ENCODE measurements around the gene CYP27A1. TPM values are rescaled to one million over a fixed set of nuclear protein-coding genes. Genes with fewer than 3 reads are reported as not detected.

CYP27A1 gene
- total and polyA plus RNA-seq, 2 of the 8 experiments (the other 6 are each of a cell fraction or from before 2014, with no cell fraction given): 5.4 to 14.7 TPM

DNA sequence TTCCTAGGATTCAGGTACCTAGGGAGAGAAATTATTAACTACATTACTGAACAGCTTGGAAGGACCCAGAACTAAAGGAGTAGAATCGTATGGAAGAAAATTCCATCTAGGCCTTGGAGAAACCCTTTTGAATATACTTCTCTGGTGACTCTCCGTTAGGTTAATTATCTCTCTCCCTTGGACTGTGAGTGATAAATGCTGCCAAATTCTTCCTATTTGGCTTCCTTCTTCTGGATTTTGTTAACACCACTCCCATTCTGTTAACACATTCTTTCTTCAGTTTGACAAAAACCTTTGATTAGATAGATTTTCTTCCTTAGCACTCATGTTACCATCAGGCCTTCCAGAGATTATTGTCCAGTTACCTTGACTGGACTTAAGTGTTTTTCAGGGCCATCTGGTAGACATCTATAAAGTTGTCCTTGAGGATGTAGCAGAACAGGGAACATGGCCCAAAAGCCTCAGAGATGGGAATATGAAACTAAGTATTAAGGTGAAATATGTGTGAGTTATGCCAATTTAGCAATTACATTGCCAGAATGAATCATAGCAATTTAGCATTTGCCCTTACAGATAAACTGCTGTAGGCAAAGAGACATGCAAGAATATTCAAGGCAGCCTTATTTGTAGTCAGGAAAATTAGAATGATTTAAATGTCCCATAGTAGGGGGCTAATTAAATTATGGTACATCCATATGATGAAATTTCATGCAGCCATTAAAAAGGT is 6.7 kb downstream of the CYP27A1 start (continued):
- TF ChIP-seq, protein P1, sequence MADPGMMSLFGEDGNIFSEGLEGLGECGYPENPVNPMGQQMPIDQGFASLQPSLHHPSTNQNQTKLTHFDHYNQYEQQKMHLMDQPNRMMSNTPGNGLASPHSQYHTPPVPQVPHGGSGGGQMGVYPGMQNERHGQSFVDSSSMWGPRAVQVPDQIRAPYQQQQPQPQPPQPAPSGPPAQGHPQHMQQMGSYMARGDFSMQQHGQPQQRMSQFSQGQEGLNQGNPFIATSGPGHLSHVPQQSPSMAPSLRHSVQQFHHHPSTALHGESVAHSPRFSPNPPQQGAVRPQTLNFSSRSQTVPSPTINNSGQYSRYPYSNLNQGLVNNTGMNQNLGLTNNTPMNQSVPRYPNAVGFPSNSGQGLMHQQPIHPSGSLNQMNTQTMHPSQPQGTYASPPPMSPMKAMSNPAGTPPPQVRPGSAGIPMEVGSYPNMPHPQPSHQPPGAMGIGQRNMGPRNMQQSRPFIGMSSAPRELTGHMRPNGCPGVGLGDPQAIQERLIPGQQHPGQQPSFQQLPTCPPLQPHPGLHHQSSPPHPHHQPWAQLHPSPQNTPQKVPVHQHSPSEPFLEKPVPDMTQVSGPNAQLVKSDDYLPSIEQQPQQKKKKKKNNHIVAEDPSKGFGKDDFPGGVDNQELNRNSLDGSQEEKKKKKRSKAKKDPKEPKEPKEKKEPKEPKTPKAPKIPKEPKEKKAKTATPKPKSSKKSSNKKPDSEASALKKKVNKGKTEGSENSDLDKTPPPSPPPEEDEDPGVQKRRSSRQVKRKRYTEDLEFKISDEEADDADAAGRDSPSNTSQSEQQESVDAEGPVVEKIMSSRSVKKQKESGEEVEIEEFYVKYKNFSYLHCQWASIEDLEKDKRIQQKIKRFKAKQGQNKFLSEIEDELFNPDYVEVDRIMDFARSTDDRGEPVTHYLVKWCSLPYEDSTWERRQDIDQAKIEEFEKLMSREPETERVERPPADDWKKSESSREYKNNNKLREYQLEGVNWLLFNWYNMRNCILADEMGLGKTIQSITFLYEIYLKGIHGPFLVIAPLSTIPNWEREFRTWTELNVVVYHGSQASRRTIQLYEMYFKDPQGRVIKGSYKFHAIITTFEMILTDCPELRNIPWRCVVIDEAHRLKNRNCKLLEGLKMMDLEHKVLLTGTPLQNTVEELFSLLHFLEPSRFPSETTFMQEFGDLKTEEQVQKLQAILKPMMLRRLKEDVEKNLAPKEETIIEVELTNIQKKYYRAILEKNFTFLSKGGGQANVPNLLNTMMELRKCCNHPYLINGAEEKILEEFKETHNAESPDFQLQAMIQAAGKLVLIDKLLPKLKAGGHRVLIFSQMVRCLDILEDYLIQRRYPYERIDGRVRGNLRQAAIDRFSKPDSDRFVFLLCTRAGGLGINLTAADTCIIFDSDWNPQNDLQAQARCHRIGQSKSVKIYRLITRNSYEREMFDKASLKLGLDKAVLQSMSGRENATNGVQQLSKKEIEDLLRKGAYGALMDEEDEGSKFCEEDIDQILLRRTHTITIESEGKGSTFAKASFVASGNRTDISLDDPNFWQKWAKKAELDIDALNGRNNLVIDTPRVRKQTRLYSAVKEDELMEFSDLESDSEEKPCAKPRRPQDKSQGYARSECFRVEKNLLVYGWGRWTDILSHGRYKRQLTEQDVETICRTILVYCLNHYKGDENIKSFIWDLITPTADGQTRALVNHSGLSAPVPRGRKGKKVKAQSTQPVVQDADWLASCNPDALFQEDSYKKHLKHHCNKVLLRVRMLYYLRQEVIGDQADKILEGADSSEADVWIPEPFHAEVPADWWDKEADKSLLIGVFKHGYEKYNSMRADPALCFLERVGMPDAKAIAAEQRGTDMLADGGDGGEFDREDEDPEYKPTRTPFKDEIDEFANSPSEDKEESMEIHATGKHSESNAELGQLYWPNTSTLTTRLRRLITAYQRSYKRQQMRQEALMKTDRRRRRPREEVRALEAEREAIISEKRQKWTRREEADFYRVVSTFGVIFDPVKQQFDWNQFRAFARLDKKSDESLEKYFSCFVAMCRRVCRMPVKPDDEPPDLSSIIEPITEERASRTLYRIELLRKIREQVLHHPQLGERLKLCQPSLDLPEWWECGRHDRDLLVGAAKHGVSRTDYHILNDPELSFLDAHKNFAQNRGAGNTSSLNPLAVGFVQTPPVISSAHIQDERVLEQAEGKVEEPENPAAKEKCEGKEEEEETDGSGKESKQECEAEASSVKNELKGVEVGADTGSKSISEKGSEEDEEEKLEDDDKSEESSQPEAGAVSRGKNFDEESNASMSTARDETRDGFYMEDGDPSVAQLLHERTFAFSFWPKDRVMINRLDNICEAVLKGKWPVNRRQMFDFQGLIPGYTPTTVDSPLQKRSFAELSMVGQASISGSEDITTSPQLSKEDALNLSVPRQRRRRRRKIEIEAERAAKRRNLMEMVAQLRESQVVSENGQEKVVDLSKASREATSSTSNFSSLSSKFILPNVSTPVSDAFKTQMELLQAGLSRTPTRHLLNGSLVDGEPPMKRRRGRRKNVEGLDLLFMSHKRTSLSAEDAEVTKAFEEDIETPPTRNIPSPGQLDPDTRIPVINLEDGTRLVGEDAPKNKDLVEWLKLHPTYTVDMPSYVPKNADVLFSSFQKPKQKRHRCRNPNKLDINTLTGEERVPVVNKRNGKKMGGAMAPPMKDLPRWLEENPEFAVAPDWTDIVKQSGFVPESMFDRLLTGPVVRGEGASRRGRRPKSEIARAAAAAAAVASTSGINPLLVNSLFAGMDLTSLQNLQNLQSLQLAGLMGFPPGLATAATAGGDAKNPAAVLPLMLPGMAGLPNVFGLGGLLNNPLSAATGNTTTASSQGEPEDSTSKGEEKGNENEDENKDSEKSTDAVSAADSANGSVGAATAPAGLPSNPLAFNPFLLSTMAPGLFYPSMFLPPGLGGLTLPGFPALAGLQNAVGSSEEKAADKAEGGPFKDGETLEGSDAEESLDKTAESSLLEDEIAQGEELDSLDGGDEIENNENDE (IDR thresholded peaks at IDR 0.05; ENCODE audit: insufficient replicate concordance, low read length): no peak
- TF ChIP-seq SP4 (IDR thresholded peaks at IDR 0.05; ENCODE audit: low read length) (no peak), SP1 (IDR thresholded peaks at IDR 0.05; ENCODE audit: low read depth, low read length) (no peak), RBBP5 (IDR thresholded peaks at IDR 0.05; ENCODE audit: borderline replicate concordance, low read depth, low read length) (no peak), GTF2F1 (IDR thresholded peaks at IDR 0.05; ENCODE audit: borderline replicate concordance, low read depth, low read length) (no peak), BRCA1 (IDR thresholded peaks at IDR 0.05; ENCODE audit: low read depth, low read length) (no peak), NRF1 (IDR thresholded peaks at IDR 0.05; ENCODE audit: low read depth, low read length) (no peak)
